ENCODE results near the gene TNFRSF1B. TPM values are rescaled to one million over a fixed set of nuclear protein-coding genes. Genes with fewer than 3 reads are reported as not detected.

The TNFRSF1B gene
- 10 to 100 TPM; 17.0 to 25.6 TPM for total RNA-seq

DNA sequence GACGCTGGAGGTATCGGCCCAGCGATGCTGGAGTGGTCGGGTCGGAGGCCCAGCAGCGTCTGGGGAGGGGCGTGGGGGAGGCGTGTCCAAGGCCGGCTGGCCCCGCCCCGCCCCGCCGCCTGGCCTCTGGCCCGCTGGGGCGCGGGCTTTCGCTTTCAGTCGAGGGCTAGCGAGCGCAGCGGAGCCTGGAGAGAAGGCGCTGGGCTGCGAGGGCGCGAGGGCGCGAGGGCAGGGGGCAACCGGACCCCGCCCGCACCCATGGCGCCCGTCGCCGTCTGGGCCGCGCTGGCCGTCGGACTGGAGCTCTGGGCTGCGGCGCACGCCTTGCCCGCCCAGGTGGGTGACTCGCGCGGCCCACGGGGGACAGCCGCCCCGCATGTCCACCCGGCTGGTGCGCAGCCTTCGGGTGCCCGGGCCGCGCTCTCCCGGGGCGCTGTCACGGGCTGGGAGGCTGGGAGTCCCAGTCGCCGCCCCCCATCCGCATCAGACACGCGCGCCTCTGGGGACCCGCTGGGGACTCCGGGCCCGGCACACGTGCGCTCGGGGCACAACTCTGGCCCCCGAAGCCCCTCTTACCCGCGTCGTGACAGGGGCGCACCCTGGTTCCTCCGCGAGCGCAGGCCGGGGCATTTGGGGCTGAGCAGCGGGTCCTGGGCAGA, at the start of gene TNFRSF1B:
Gene TNFRSF1B (plus strand): TSS at position 158 of the 659 bp plus-strand sequence. CDS start 101 bp downstream, at position 259.
- peaks cover 0 to 55% of the 10 kb centered on the region in 2 donors for H3K4me1 ChIP-seq
- H3K4me3 ChIP-seq = peak within 1 kb of the TSS; percentile 75 to 89
- DNase-seq (ENCODE audit: low spot score) = no peak
- H3K27me3 ChIP-seq = no peaks in the 10 kb centered on the region
- no peaks in the 10 kb centered on the region for H3K9me3 ChIP-seq
- TF ChIP-seq, protein P1, sequence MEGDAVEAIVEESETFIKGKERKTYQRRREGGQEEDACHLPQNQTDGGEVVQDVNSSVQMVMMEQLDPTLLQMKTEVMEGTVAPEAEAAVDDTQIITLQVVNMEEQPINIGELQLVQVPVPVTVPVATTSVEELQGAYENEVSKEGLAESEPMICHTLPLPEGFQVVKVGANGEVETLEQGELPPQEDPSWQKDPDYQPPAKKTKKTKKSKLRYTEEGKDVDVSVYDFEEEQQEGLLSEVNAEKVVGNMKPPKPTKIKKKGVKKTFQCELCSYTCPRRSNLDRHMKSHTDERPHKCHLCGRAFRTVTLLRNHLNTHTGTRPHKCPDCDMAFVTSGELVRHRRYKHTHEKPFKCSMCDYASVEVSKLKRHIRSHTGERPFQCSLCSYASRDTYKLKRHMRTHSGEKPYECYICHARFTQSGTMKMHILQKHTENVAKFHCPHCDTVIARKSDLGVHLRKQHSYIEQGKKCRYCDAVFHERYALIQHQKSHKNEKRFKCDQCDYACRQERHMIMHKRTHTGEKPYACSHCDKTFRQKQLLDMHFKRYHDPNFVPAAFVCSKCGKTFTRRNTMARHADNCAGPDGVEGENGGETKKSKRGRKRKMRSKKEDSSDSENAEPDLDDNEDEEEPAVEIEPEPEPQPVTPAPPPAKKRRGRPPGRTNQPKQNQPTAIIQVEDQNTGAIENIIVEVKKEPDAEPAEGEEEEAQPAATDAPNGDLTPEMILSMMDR (IDR thresholded peaks at IDR 0.05) = no peak
- no peaks in the 10 kb centered on the region for H3K36me3 ChIP-seq
- peak within 1 kb of the TSS; percentile 88 to 89 for H3K27ac ChIP-seq

DNA sequence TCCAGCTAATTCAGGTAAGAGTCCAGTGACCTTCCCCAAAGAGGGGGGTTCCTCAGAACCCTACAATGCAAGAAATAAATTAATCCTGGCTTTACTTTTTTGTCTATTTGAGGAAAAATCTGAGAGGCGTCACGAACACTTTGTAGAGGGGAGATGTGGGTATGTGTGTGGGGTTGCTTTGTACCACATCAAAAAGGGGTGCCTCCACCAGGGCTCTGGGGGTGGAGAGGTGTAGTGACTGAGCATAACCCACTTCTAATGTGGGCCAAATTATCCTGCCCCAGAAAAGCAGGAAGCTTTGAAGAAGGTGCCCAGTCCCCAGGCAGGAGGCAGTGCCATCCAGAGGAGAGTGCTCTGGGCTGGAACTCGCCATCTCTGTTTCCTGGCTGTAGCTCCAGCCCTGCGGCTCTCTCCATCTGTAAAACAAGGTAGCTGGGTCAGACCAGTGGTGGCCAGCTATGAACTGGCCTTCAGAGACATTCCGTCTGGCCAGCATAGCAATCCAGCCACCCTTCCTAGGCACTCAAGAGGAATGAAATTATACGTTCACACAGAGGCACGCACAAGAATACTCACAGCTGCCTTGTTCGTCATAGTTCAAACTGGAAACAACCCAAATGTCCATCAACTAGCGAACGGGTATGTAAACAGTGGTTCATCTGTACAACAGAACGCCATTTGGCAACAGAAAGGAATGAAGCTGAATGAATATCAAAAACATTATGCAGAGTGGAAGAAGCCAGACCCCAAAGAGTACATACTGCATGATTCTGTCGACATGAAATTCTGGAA, 45.4 kb upstream of the TNFRSF1B start:
- H3K4me3 ChIP-seq = no peak overlapping the region
- no peak overlapping the region for H3K27ac ChIP-seq
- peaks cover 0 to 16% of the 10 kb centered on the region in 2 donors for H3K4me1 ChIP-seq
- no peaks in the 10 kb centered on the region for H3K27me3 ChIP-seq
- no peaks in the 10 kb centered on the region for H3K9me3 ChIP-seq
- H3K36me3 ChIP-seq = no peaks in the 10 kb centered on the region
- TF ChIP-seq, protein P1 (IDR thresholded peaks at IDR 0.05) = no peak
- DNase-seq (ENCODE audit: low spot score) = no peak

GRCh38 chr1:12123172-12123571, 43.6 kb upstream of the TNFRSF1B start:
- Histone ChIP-seq H3K27ac (no peak overlapping the region), H3K4me1 (peaks cover 0 to 22% of the 10 kb centered on the region in 2 donors), H3K4me3 (no peak overlapping the region), H3K9me3 (no peaks in the 10 kb centered on the region), H3K36me3 (no peaks in the 10 kb centered on the region), H3K27me3 (no peaks in the 10 kb centered on the region)
- no peak for DNase-seq (ENCODE audit: low spot score)
- TF ChIP-seq, protein P1 (IDR thresholded peaks at IDR 0.05) = no peak

DNA sequence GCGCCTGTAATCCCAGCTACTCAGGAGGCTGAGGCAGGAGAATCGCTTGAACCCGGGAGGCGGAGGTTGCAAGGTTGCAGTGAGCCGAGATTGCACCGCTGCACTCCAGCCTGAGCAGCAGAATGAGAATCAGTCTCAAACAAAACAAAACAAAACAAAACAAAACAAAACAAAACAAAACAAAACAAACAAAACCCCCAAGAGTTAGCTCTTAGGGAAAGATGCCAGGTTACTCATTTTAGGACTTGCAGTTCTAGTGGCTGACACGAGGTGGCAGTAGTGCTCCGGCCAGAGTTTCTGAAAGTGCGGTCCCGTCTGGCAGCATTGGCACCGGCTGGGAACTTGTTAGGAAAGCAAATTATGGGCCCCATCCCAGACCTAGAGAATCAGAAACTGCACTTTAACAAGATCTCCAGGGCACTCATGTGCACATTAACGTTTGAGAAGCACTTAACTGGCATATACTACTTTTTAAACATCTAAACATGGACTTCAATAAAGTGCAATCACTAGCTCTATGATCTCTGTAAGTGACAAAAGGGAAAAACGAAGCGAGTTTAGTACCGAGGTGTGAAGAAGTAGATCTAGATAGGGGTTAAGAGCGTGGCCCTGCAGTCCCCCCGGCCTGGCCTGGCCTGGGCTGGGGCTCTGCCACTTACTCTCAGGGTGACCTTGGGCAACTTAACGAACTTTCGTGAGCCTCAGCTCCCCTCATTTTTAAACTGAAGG, 41.9 kb upstream of the TNFRSF1B start:
- peak; percentile 89 for DNase-seq (ENCODE audit: low spot score)
- no peaks in the 10 kb centered on the region for H3K9me3 ChIP-seq
- no peak overlapping the region for H3K4me3 ChIP-seq
- no peaks in the 10 kb centered on the region for H3K27me3 ChIP-seq
- H3K27ac ChIP-seq = peak overlapping the region; percentile 25 to 54
- peaks cover 0 to 22% of the 10 kb centered on the region in 2 donors for H3K4me1 ChIP-seq
- TF ChIP-seq, protein P1 (IDR thresholded peaks at IDR 0.05) = peak; percentile 88 to 99
- H3K36me3 ChIP-seq = no peaks in the 10 kb centered on the region

DNA sequence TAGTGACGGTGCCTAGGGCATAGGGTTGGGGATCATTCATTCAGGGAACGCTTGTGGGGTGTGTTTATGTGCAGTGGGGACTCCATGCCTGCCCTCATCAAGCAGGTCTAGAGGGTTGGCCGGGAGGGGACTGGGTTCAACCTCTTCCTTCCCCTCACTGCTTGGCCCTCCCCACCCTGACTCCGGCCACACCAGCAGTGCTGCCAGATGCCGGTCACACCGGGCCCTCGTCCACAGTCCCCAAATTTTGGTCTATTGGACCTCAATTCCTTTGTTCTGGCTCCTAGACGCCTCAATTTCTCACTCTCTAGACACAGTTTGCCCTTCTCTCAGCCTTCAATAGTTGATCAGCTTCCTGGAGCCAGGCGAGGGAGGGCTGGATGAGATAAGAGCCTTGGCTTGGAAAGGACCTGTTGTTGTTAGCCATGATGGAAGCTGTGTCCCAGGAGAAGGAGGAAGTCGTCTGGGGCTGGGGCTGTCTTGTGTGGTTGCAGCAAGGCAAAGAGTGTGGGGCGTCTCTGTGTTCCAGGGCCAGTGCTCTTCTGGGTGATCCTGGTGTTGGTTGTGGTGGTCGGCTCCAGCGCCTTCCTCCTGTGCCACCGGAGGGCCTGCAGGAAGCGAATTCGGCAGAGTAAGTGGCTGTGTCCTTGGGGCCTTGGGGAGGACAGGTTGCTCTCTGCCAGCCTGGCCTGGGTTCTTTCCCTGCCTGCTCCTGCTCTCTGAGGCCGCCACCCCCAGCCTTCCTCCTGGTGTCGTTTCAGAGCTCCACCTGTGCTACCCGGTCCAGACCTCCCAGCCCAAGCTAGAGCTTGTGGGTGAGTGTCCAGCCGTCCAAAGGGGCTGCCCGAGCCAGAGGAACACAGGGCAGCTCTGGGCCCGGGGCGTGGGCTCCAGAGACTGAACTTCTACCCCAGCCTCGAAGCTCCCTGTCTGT, 41.1 kb upstream of the TNFRSF1B start:
- TF ChIP-seq, protein P1 (IDR thresholded peaks at IDR 0.05) = no peak
- DNase-seq (ENCODE audit: low spot score) = no peak
- Histone ChIP-seq H3K9me3 (no peaks in the 10 kb centered on the region), H3K4me1 (peaks cover 0 to 22% of the 10 kb centered on the region in 2 donors), H3K27ac (peak overlapping the region; percentile 25 to 54), H3K36me3 (no peaks in the 10 kb centered on the region), H3K27me3 (no peaks in the 10 kb centered on the region), H3K4me3 (no peak overlapping the region)
